ENCODE data around the gene MYO1H.
"Not testable (repeated sequence)": the region's sequence is repeated elsewhere in the genome, so short reads cannot be mapped to it uniquely, and the experiment has no call there.

MYO1H gene

GRCh38 chr12:109466305-109466704 lies 118.6 kb downstream of the MYO1H start:
- no peak overlapping the region for H3K4me3 ChIP-seq (replicated peaks in 1 of 2; ENCODE audit: low read depth in 2 of 2, low read length in 2 of 2)
- DNase-seq (ENCODE audit: low read depth in 2 of 2) = no peak
- TF ChIP-seq, protein P1, sequence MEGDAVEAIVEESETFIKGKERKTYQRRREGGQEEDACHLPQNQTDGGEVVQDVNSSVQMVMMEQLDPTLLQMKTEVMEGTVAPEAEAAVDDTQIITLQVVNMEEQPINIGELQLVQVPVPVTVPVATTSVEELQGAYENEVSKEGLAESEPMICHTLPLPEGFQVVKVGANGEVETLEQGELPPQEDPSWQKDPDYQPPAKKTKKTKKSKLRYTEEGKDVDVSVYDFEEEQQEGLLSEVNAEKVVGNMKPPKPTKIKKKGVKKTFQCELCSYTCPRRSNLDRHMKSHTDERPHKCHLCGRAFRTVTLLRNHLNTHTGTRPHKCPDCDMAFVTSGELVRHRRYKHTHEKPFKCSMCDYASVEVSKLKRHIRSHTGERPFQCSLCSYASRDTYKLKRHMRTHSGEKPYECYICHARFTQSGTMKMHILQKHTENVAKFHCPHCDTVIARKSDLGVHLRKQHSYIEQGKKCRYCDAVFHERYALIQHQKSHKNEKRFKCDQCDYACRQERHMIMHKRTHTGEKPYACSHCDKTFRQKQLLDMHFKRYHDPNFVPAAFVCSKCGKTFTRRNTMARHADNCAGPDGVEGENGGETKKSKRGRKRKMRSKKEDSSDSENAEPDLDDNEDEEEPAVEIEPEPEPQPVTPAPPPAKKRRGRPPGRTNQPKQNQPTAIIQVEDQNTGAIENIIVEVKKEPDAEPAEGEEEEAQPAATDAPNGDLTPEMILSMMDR (IDR thresholded peaks at IDR 0.05; ENCODE audit: low read depth, low read length) = no peak

DNA sequence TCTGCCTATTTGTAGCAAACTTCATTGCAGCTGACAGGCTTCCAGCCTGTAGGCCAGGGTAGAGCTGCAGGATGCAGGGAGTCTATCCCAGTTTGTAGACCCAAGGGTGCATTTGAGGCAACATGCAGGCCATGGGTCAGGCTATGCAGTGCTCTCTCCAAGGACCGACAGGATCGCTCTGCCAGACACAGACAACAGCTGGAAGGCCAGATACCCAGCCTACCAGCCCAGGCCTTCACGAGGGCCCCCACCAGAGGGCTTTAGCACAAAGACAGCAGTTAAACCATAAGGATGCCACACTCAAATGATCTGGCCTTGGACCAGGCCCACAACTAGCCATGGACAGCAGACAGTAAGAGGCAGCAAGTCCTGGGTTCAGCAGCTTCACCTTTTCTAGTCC lies 119.1 kb downstream of the MYO1H start:
- TF ChIP-seq, protein P1 (IDR thresholded peaks at IDR 0.05; ENCODE audit: low read depth, low read length) = no peak
- no peak for DNase-seq (ENCODE audit: low read depth in 2 of 2)
- H3K4me3 ChIP-seq (replicated peaks in 1 of 2; ENCODE audit: low read depth in 2 of 2, low read length in 2 of 2) = no peak overlapping the region

- H3K4me3 ChIP-seq (replicated peaks in 1 of 2; ENCODE audit: low read depth in 2 of 2, low read length in 2 of 2) = no peak overlapping the region
- TF ChIP-seq, protein P1 (IDR thresholded peaks at IDR 0.05; ENCODE audit: low read depth, low read length) = no peak
- no peak for DNase-seq (ENCODE audit: low read depth in 2 of 2)
These were observed 120.4 kb downstream of the MYO1H start for GRCh38 chr12:109467978-109468676.

- TF ChIP-seq, protein P1 (IDR thresholded peaks at IDR 0.05; ENCODE audit: low read depth, low read length) = no peak
- DNase-seq (ENCODE audit: low read depth in 2 of 2) = no peak
- no peak overlapping the region for H3K4me3 ChIP-seq (replicated peaks in 1 of 2; ENCODE audit: low read depth in 2 of 2, low read length in 2 of 2)
These were observed 121.8 kb downstream of the MYO1H start for GRCh38 chr12:109469517-109469916.

- TF ChIP-seq, protein P1 (IDR thresholded peaks at IDR 0.05; ENCODE audit: low read depth, low read length) = no peak
- H3K4me3 ChIP-seq (replicated peaks in 1 of 2; ENCODE audit: low read depth in 2 of 2, low read length in 2 of 2) = no peak overlapping the region
- DNase-seq (ENCODE audit: low read depth in 2 of 2) = no peak
These were observed 125.3 kb downstream of the MYO1H start for GRCh38 chr12:109473006-109473405.

- not testable (repeated sequence) for DNase-seq (ENCODE audit: low read depth in 2 of 2); H3K4me3 ChIP-seq (replicated peaks in 1 of 2; ENCODE audit: low read depth in 2 of 2, low read length in 2 of 2)
These were observed 126.0 kb downstream of the MYO1H start for GRCh38 chr12:109473526-109474270.

GRCh38 chr12:109475121-109475520 lies 127.4 kb downstream of the MYO1H start:
- DNase-seq (ENCODE audit: low read depth in 2 of 2) = no peak
- TF ChIP-seq, protein P1 (IDR thresholded peaks at IDR 0.05; ENCODE audit: low read depth, low read length) = no peak
- peak overlapping the region in 1 of 2 donors; percentile 90 for H3K4me3 ChIP-seq (replicated peaks in 1 of 2; ENCODE audit: low read depth in 2 of 2, low read length in 2 of 2)

Data from cardiac fibroblast (primary cell).